Measurements from ENCODE around the gene C1orf159.

Gene C1orf159

DNA sequence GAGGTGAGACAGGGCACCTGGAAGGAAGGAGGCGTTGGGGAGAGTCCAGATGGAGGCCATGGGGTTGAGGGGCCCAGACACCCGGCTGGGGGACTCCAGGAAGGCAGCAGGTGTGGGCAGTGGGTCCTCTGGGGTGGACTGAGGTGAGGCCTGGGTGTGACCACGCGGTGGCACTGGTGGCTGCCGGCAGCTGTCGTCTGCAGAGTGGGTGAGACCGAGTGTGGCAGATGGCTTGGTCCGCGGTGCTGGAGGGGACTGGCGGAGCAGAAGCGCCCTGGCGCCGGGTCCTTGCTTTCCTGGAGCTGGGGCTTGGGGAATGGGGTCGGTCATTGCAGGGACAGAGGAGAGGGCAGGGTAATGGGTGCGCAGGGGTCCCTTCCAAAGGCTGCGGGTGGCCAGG, 83.5 kb downstream of the C1orf159 start:
- H3K27ac ChIP-seq (ENCODE audit: low read depth, low read length), result no peak overlapping the region

More for the DNA sequence above, 83.5 kb downstream of the C1orf159 start:
- Histone ChIP-seq H3K27me3 (ENCODE audit: insufficient read depth, low read length, poor library complexity) (no peaks in the 10 kb centered on the region), H3K36me3 (ENCODE audit: control insufficient read depth, insufficient read depth, low read length) (no peaks in the 10 kb centered on the region), H3K79me2 (ENCODE audit: control insufficient read depth, insufficient read depth, low read length) (no peaks in the 10 kb centered on the region), H3K79me1 (ENCODE audit: low read length) (no peaks in the 10 kb centered on the region), H2BK120ac (ENCODE audit: low read depth, low read length) (no peak overlapping the region), H3K4me3 (ENCODE audit: low read length) (no peak overlapping the region), H3K18ac (ENCODE audit: low read length) (no peak overlapping the region), H3K4me1 (ENCODE audit: control insufficient read depth, low read depth, low read length) (no peaks in the 10 kb centered on the region), H4K5ac (ENCODE audit: low read length) (no peak overlapping the region), H4K8ac (ENCODE audit: low read depth, low read length) (no peak overlapping the region), H3K4me2 (ENCODE audit: low read length) (peak overlapping the region; percentile 27), H2AK5ac (ENCODE audit: low read length) (no peak overlapping the region), H3K23ac (ENCODE audit: low read length) (no peak overlapping the region), H3K56ac (ENCODE audit: low read length) (peak overlapping the region; percentile 64), H2BK15ac (replicated peaks; ENCODE audit: low read depth) (no peak overlapping the region), H3K4ac (ENCODE audit: low read depth, low read length) (no peak overlapping the region), H2BK5ac (ENCODE audit: low read length) (no peak overlapping the region), H3K9ac (ENCODE audit: low read length) (peak overlapping the region; percentile 42)
- WGBS (ENCODE audit: extremely low coverage, insufficient coverage, low lambda C conversion rate), result no CpG with 5 or more reads among the region's 16 CpGs
- DNase-seq, result peak; percentile 40
